H9 (cell line): ENCODE data around the gene OR2J2. TPM values are rescaled to one million over a fixed set of nuclear protein-coding genes. Genes with fewer than 3 reads are reported as not detected.

Experiments
- DNase-seq: peaks from one replicate; pipeline ENCODE4 v3.0.0-alpha.2; 2017
- H2AFZ ChIP-seq: one replicate; pipeline ENCODE4 v1.6.1; 2013; ENCODE audit warnings: mild to moderate bottlenecking, low read length, control low read depth, moderate library complexity
- H2AK5ac ChIP-seq: 2 replicates; pipeline ENCODE4 v1.6.1; 2013; ENCODE audit warnings: low read length, control low read depth, mixed read lengths; ENCODE audit not compliant: insufficient read length
- H2BK120ac ChIP-seq: one replicate; pipeline ENCODE4 v1.6.1; 2013; ENCODE audit warnings: low read depth, mild to moderate bottlenecking, low read length, control low read depth, inconsistent platforms; ENCODE audit not compliant: poor library complexity, severe bottlenecking
- H2BK12ac ChIP-seq: 2 replicates; pipeline ENCODE4 v1.6.1; 2013; ENCODE audit warnings: low read length, control low read depth, mixed read lengths, low read depth; ENCODE audit not compliant: insufficient read length
- H2BK15ac ChIP-seq: 2 replicates; pipeline ENCODE4 v1.6.1; 2013; ENCODE audit warnings: low read depth, low read length, control low read depth
- H2BK20ac ChIP-seq: one replicate; pipeline ENCODE4 v1.6.1; 2013; ENCODE audit warnings: low read depth, mild to moderate bottlenecking, low read length, control low read depth, inconsistent platforms; ENCODE audit not compliant: poor library complexity, severe bottlenecking
- H2BK5ac ChIP-seq: 2 replicates; pipeline ENCODE4 v1.6.1; 2013; ENCODE audit warnings: low read length, control low read depth, mixed read lengths; ENCODE audit not compliant: insufficient read length
- H3K14ac ChIP-seq: 2 replicates; pipeline ENCODE4 v1.6.1; 2013; ENCODE audit warnings: low read length, control low read depth; ENCODE audit not compliant: insufficient read depth
- H3K18ac ChIP-seq: 2 replicates; pipeline ENCODE4 v1.6.1; 2013; ENCODE audit warnings: low read depth, mild to moderate bottlenecking, mixed read lengths, low read length, control low read depth; ENCODE audit not compliant: insufficient read length
- H3K23ac ChIP-seq: 2 replicates; pipeline ENCODE4 v1.6.1; 2013; ENCODE audit warnings: low read length, control low read depth, mixed read lengths, low read depth; ENCODE audit not compliant: insufficient read length
- H3K23me2 ChIP-seq: 2 replicates; pipeline ENCODE4 v1.6.1; 2013; ENCODE audit warnings: low read depth, mild to moderate bottlenecking, mixed read lengths, low read length, control low read depth; ENCODE audit not compliant: insufficient read length, poor library complexity, severe bottlenecking
- H3K27ac ChIP-seq: 2 replicates; pipeline ENCODE4 v1.5.1; 2013; ENCODE audit warnings: low read length, control low read depth, mixed read lengths, low read depth; ENCODE audit not compliant: insufficient read length
- H3K27me3 ChIP-seq: 2 replicates; pipeline ENCODE4 v1.6.1; 2013; ENCODE audit warnings: low read length, control low read depth, inconsistent platforms; ENCODE audit not compliant: insufficient read depth
- H3K4ac ChIP-seq: 2 replicates; pipeline ENCODE4 v1.6.1; 2013; ENCODE audit warnings: low read depth, mild to moderate bottlenecking, control low read depth, inconsistent platforms, low read length, moderate library complexity
- H3K4me1 ChIP-seq: 2 replicates; pipeline ENCODE4 v1.6.1; 2013; ENCODE audit warnings: low read length, control low read depth, inconsistent platforms; ENCODE audit not compliant: insufficient read depth
- H3K4me2 ChIP-seq: 2 replicates; pipeline ENCODE4 v1.6.1; 2013; ENCODE audit warnings: low read length, control low read depth, mixed read lengths; ENCODE audit not compliant: insufficient read length, insufficient read depth
- H3K56ac ChIP-seq: 2 replicates; pipeline ENCODE4 v1.6.1; 2013; ENCODE audit warnings: low read depth, mild to moderate bottlenecking, mixed read lengths, low read length, control low read depth; ENCODE audit not compliant: insufficient read length
- H3K79me1 ChIP-seq: 2 replicates; pipeline ENCODE4 v1.6.1; 2013; ENCODE audit warnings: low read depth, mild to moderate bottlenecking, moderate library complexity, low read length, control low read depth, inconsistent platforms; ENCODE audit not compliant: insufficient read depth, poor library complexity, severe bottlenecking
- H3K79me2 ChIP-seq: 2 replicates; pipeline ENCODE4 v1.6.1; 2013; ENCODE audit warnings: low read length, control low read depth, inconsistent platforms; ENCODE audit not compliant: insufficient read depth
- H3K9ac ChIP-seq: 2 replicates; pipeline ENCODE4 v1.6.1; 2013; ENCODE audit warnings: low read length, control low read depth, mixed read lengths; ENCODE audit not compliant: insufficient read length; ENCODE audit errors: extremely low read depth
- H3K9me3 ChIP-seq: one replicate; pipeline ENCODE4 v1.6.1; 2013; ENCODE audit warnings: low read depth, low read length, inconsistent platforms; ENCODE audit not compliant: control insufficient read depth
- H3T11ph ChIP-seq: one replicate; pipeline ENCODE4 v1.6.1; 2013; ENCODE audit warnings: mild to moderate bottlenecking, low read length, control low read depth, inconsistent platforms
- H4K20me1 ChIP-seq: one replicate; pipeline ENCODE4 v1.6.1; 2013; ENCODE audit not compliant: control insufficient read depth, insufficient read length, insufficient read depth
- H4K5ac ChIP-seq: 2 replicates; pipeline ENCODE4 v1.6.1; 2013; ENCODE audit warnings: low read depth, mild to moderate bottlenecking, mixed read lengths, low read length, control low read depth; ENCODE audit not compliant: insufficient read length
- H4K8ac ChIP-seq: replicated peaks from 2 replicates; pipeline ENCODE4 v1.6.1; 2013; ENCODE audit warnings: low read length, control low read depth, mixed read lengths, low read depth; ENCODE audit not compliant: insufficient read length
- H4K91ac ChIP-seq: 2 replicates; pipeline ENCODE4 v1.6.1; 2013; ENCODE audit warnings: low read depth, mild to moderate bottlenecking, moderate library complexity, mixed read lengths, low read length, control low read depth; ENCODE audit not compliant: insufficient read length
- H3K27ac Mint-ChIP-seq, 3 experiments: 2 replicates in 2 of 3; 3 replicates in 1 of 3; pipeline ENCODE4 v1.8.0; 2020 to 2021; ENCODE audit warnings: mixed read lengths in 3 of 3, mild to moderate bottlenecking in 1 of 3, moderate library complexity in 1 of 3
- H3K27me3 Mint-ChIP-seq: 2 replicates; pipeline ENCODE4 v1.8.0; 2021; ENCODE audit warnings: low read depth, mild to moderate bottlenecking, moderate library complexity, mixed read lengths
- H3K36me3 Mint-ChIP-seq, 3 experiments: 2 replicates in 2 of 3; 3 replicates in 1 of 3; pipeline ENCODE4 v1.8.0; 2020 to 2021; ENCODE audit warnings: low read depth in 3 of 3, mixed read lengths in 3 of 3; ENCODE audit not compliant: insufficient read depth in 1 of 3
- H3K4me1 Mint-ChIP-seq, 2 experiments: 2 replicates each; pipeline ENCODE4 v1.8.0; 2020; ENCODE audit warnings: mixed read lengths in 2 of 2
- H3K4me3 Mint-ChIP-seq, 2 experiments: 2 replicates in 1 of 2; 3 replicates in 1 of 2; pipeline ENCODE4 v1.8.0; 2020 to 2021; ENCODE audit warnings: mild to moderate bottlenecking in 2 of 2, mixed read lengths in 2 of 2, moderate library complexity in 1 of 2
- H3K9me3 Mint-ChIP-seq, 2 experiments: 2 replicates in 1 of 2; 3 replicates in 1 of 2; pipeline ENCODE4 v1.8.0; 2020; ENCODE audit warnings: mild to moderate bottlenecking in 2 of 2, mixed read lengths in 2 of 2, moderate library complexity in 1 of 2
- CTCF ChIP-seq: fragments of 200-600 bp; sonication (generic); conservative IDR thresholded peaks from 3 replicates; pipeline ENCODE4 v1.8.0; 2021; ENCODE audit warnings: antibody characterized with exemption, mild to moderate bottlenecking
- WGBS: extraction: QIAGEN DNeasy Blood & Tissue Kit; methylation state at CpG from one replicate; pipeline ENCODE4 v1.1.7; 2013; ENCODE audit warnings: missing lambda C conversion rate, low lambda C conversion rate, mixed read lengths; ENCODE audit not compliant: insufficient read length; ENCODE audit errors: extremely low coverage; 5-methylcytosine and 5-hydroxymethylcytosine counted together
- total RNA-seq: library from RNA; stranded (reverse); gene quantifications from 2 replicates; pipeline ENCODE4 v1.2.1, GENCODE V29; 2021

The OR2J2 gene
- total RNA-seq, 1 experiment from 2014 or later, result not detected

DNA sequence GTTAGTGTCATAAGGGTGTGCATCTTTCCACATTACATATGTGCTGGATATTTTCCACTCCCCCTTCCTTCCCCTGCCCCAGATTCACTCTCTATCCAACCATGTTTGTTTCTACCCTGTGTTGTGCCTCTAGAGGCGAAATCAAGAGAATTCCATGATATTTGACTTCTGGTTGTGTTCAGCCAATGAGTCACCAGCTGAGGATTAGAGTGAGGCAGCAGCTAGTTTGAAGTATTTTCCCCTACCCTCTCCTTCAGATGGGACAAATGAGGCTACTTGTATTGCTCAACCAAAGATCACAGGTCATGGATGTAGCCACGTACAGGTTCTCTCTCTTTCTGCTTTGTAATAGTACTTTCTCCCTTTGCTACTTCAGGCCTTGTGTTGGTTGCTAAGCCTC, 24.5 kb upstream of the OR2J2 start:
- Mint-ChIP-seq H3K9me3 (peaks cover 18 to 23% of the 10 kb centered on the region in 2 experiments; a peak in 4 of 5 replicates), H3K4me3 (no peak overlapping the region)
- WGBS, result no CpG with 5 or more reads among the region's 2 CpGs

More for the DNA sequence above, 24.5 kb upstream of the OR2J2 start:
- Mint-ChIP-seq H3K27me3 (no peaks in the 10 kb centered on the region), H3K27ac (no peak overlapping the region), H3K4me1 (peaks cover 0 to 3% of the 10 kb centered on the region in 2 experiments; a peak in 1 of 4 replicates), H3K36me3 (peaks cover 2 to 17% (median 10%) of the 10 kb centered on the region in 3 experiments; a peak in 6 of 7 replicates)
- Histone ChIP-seq H4K91ac (no peak overlapping the region), H3K4ac (no peak overlapping the region), H3K4me2 (no peak overlapping the region), H4K5ac (no peak overlapping the region), H3T11ph (no peak overlapping the region), H3K79me2 (no peaks in the 10 kb centered on the region), H3K23me2 (no peaks in the 10 kb centered on the region), H3K56ac (no peak overlapping the region), H3K27me3 (no peaks in the 10 kb centered on the region), H3K14ac (no peak overlapping the region), H2BK20ac (no peak overlapping the region), H2AFZ (no peak overlapping the region), H3K27ac (no peak overlapping the region), H2BK5ac (no peak overlapping the region), H4K8ac (no peak overlapping the region), H3K9ac (no peak overlapping the region), H4K20me1 (no peaks in the 10 kb centered on the region), H2BK120ac (no peak overlapping the region), H3K9me3 (peaks cover 7% of the 10 kb centered on the region), H2BK15ac (no peak overlapping the region), H2BK12ac (no peak overlapping the region), H3K4me1 (no peaks in the 10 kb centered on the region), H2AK5ac (no peak overlapping the region), H3K18ac (no peak overlapping the region), H3K23ac (no peak overlapping the region), H3K79me1 (no peaks in the 10 kb centered on the region)
- no peak for DNase-seq
- TF ChIP-seq CTCF, result no peak
